Activated CD4-positive, alpha-beta memory T cell treated with anti-CD3 and anti-CD28 coated beads, Interleukin-2, amount 10 ng/mL, durations not matched to agents 7 days and 5 days (primary cell): ENCODE measurements around the gene FUT4. TPM values are rescaled to one million over a fixed set of nuclear protein-coding genes. Genes with fewer than 3 reads are reported as not detected.

Experiments used
- CTCF ChIA-PET: fragments of 350-600 bp; sonication (Branson Sonifier 250); formaldehyde crosslinking; loops from one replicate; lab custom pipeline; 2021; ENCODE audit warnings: antibody characterized with exemption, inconsistent platforms; lab: Charles Lee
- POLR2A ChIA-PET: fragments of 350-600 bp; sonication (Branson Sonifier 250); formaldehyde crosslinking; loops from one replicate; lab custom pipeline; 2021; ENCODE audit warnings: antibody characterized with exemption; lab: Charles Lee
- DNase-seq: peaks from one replicate; pipeline ENCODE4 v3.0.0-alpha.2; 2020
- H3K27ac Mint-ChIP-seq: one replicate; pipeline ENCODE4 v1.8.0; 2021; ENCODE audit warnings: mild to moderate bottlenecking, mixed read lengths
- H3K27me3 Mint-ChIP-seq: one replicate; pipeline ENCODE4 v1.8.0; 2021; ENCODE audit warnings: mixed read lengths
- H3K36me3 Mint-ChIP-seq: one replicate; pipeline ENCODE4 v1.8.0; 2021; ENCODE audit warnings: low read depth, mixed read lengths
- H3K4me1 Mint-ChIP-seq: one replicate; pipeline ENCODE4 v1.8.0; 2021; ENCODE audit warnings: mixed read lengths
- H3K4me3 Mint-ChIP-seq: one replicate; pipeline ENCODE4 v1.8.0; 2021; ENCODE audit warnings: mild to moderate bottlenecking, mixed read lengths
- H3K9me3 Mint-ChIP-seq: one replicate; pipeline ENCODE4 v1.8.0; 2021; ENCODE audit warnings: mixed read lengths
- total RNA-seq, 2 experiments: library from RNA; stranded (reverse); gene quantifications; one replicate each; pipeline ENCODE4 v1.2.3, GENCODE V29; 2021

FUT4 gene
- total RNA-seq, 2 experiments from 2014 or later, result 6.1 to 6.2 TPM

- ChIA-PET CTCF (no interaction called here), POLR2A (no interaction called here)
- Mint-ChIP-seq H3K9me3 (no peaks in the 10 kb centered on the region), H3K4me1 (no peaks in the 10 kb centered on the region), H3K36me3 (no peaks in the 10 kb centered on the region), H3K27me3 (no peaks in the 10 kb centered on the region), H3K27ac (no peak overlapping the region), H3K4me3 (no peak overlapping the region)
- no peak for DNase-seq
Observed at GRCh38 chr11:94583866-94584500, 40.3 kb downstream of the FUT4 start.

GRCh38 chr11:94584978-94585377 lies 41.3 kb downstream of the FUT4 start:
- ChIA-PET POLR2A (no interaction called here), CTCF (no interaction called here)
- no peak overlapping the region for H3K27ac Mint-ChIP-seq
- no peaks in the 10 kb centered on the region for H3K27me3 Mint-ChIP-seq
- no peak for DNase-seq
- H3K4me3 Mint-ChIP-seq, result no peak overlapping the region
- H3K36me3 Mint-ChIP-seq, result no peaks in the 10 kb centered on the region
- H3K9me3 Mint-ChIP-seq, result no peaks in the 10 kb centered on the region
- no peaks in the 10 kb centered on the region for H3K4me1 Mint-ChIP-seq

GRCh38 chr11:94585399-94585798 lies 41.7 kb downstream of the FUT4 start:
- CTCF ChIA-PET, result no interaction called here
- H3K27me3 Mint-ChIP-seq, result no peaks in the 10 kb centered on the region
- no peak for DNase-seq
- no peaks in the 10 kb centered on the region for H3K36me3 Mint-ChIP-seq
- H3K4me3 Mint-ChIP-seq, result no peak overlapping the region
- no peaks in the 10 kb centered on the region for H3K4me1 Mint-ChIP-seq
- POLR2A ChIA-PET, result no interaction called here
- no peaks in the 10 kb centered on the region for H3K9me3 Mint-ChIP-seq
- H3K27ac Mint-ChIP-seq, result no peak overlapping the region

- Mint-ChIP-seq H3K4me1 (no peaks in the 10 kb centered on the region), H3K9me3 (no peaks in the 10 kb centered on the region), H3K27me3 (no peaks in the 10 kb centered on the region), H3K4me3 (no peak overlapping the region), H3K36me3 (no peaks in the 10 kb centered on the region), H3K27ac (no peak overlapping the region)
- CTCF ChIA-PET, result no interaction called here
- DNase-seq, result no peak
- POLR2A ChIA-PET, result no interaction called here
Observed at GRCh38 chr11:94586546-94586945, 42.8 kb downstream of the FUT4 start.

GRCh38 chr11:94586978-94587377 lies 43.3 kb downstream of the FUT4 start:
- CTCF ChIA-PET, result no interaction called here
- DNase-seq, result no peak
- Mint-ChIP-seq H3K36me3 (no peaks in the 10 kb centered on the region), H3K4me1 (no peaks in the 10 kb centered on the region), H3K27ac (no peak overlapping the region), H3K27me3 (no peaks in the 10 kb centered on the region), H3K9me3 (no peaks in the 10 kb centered on the region), H3K4me3 (no peak overlapping the region)
- POLR2A ChIA-PET, result no interaction called here

- DNase-seq, result no peak
- POLR2A ChIA-PET, result no interaction called here
- Mint-ChIP-seq H3K27me3 (no peaks in the 10 kb centered on the region), H3K4me3 (no peak overlapping the region), H3K36me3 (no peaks in the 10 kb centered on the region), H3K9me3 (no peaks in the 10 kb centered on the region), H3K27ac (no peak overlapping the region), H3K4me1 (no peaks in the 10 kb centered on the region)
- CTCF ChIA-PET, result interaction anchor here (0.5 kb wide), 1 partner anchor 262 kb away, joined by 4 read pairs; no protein-coding TSS in a partner anchor
Observed at GRCh38 chr11:94588366-94588942, 44.7 kb downstream of the FUT4 start.

GRCh38 chr11:94590352-94591041 lies 46.8 kb downstream of the FUT4 start:
- no peaks in the 10 kb centered on the region for H3K27me3 Mint-ChIP-seq
- H3K4me3 Mint-ChIP-seq, result no peak overlapping the region
- H3K36me3 Mint-ChIP-seq, result no peaks in the 10 kb centered on the region
- no peak overlapping the region for H3K27ac Mint-ChIP-seq
- no peak for DNase-seq
- H3K4me1 Mint-ChIP-seq, result no peaks in the 10 kb centered on the region
- CTCF ChIA-PET, result no interaction called here
- no peaks in the 10 kb centered on the region for H3K9me3 Mint-ChIP-seq
- POLR2A ChIA-PET, result no interaction called here

- H3K9me3 Mint-ChIP-seq, result no peaks in the 10 kb centered on the region
- H3K36me3 Mint-ChIP-seq, result no peaks in the 10 kb centered on the region
- H3K4me1 Mint-ChIP-seq, result no peaks in the 10 kb centered on the region
- ChIA-PET CTCF (no interaction called here), POLR2A (no interaction called here)
- H3K4me3 Mint-ChIP-seq, result no peak overlapping the region
- H3K27me3 Mint-ChIP-seq, result no peaks in the 10 kb centered on the region
- H3K27ac Mint-ChIP-seq, result no peak overlapping the region
- no peak for DNase-seq
Observed at GRCh38 chr11:94593030-94593429, 49.3 kb downstream of the FUT4 start.

- H3K4me1 Mint-ChIP-seq, result no peaks in the 10 kb centered on the region
- no peaks in the 10 kb centered on the region for H3K27me3 Mint-ChIP-seq
- ChIA-PET POLR2A (no interaction called here), CTCF (no interaction called here)
- H3K36me3 Mint-ChIP-seq, result no peaks in the 10 kb centered on the region
- DNase-seq, result no peak
- no peak overlapping the region for H3K27ac Mint-ChIP-seq
- H3K4me3 Mint-ChIP-seq, result no peak overlapping the region
- no peaks in the 10 kb centered on the region for H3K9me3 Mint-ChIP-seq
Observed at GRCh38 chr11:94595076-94595475, 51.4 kb downstream of the FUT4 start.

GRCh38 chr11:94597896-94598295 lies 54.2 kb downstream of the FUT4 start:
- no peak for DNase-seq
- POLR2A ChIA-PET, result no interaction called here

More at GRCh38 chr11:94597896-94598295, 54.2 kb downstream of the FUT4 start:
- no peak overlapping the region for H3K4me3 Mint-ChIP-seq
- no peaks in the 10 kb centered on the region for H3K36me3 Mint-ChIP-seq
- CTCF ChIA-PET, result no interaction called here
- H3K27me3 Mint-ChIP-seq, result no peaks in the 10 kb centered on the region
- H3K27ac Mint-ChIP-seq, result no peak overlapping the region
- no peaks in the 10 kb centered on the region for H3K9me3 Mint-ChIP-seq
- no peaks in the 10 kb centered on the region for H3K4me1 Mint-ChIP-seq

Other genes starting within 250 kb of the FUT4 start
- gene IZUMO1R, start 239.3 kb upstream of the FUT4 start, total RNA-seq, result not detected
- under 1 TPM in 1 of 2 experiments, not detected in 1; 0.08 TPM for gene GPR83, start 142.5 kb upstream of the FUT4 start, total RNA-seq
- 10 to 100 TPM; 35.7 to 37.0 TPM for gene MRE11, start 50.1 kb upstream of the FUT4 start, total RNA-seq
- 10 to 100 TPM; 26.9 to 27.0 TPM for gene ANKRD49, start 49.9 kb upstream of the FUT4 start, total RNA-seq
- not detected for gene C11orf97, start 31.5 kb upstream of the FUT4 start, total RNA-seq
- gene PIWIL4, start 23.4 kb downstream of the FUT4 start, total RNA-seq, result 1 to 10 TPM in 1 of 2 experiments, under 1 TPM in 1; 0.60 to 1.1 TPM
- 1 to 10 TPM; 4.0 to 4.3 TPM for gene AMOTL1, start 224.4 kb downstream of the FUT4 start, total RNA-seq